Prostate gland (tissue), 2 donors: Measurements from ENCODE around the gene CEP128.

Experiments used
- CTCF ChIP-seq, 4 experiments: fragments of 200-600 bp in 2 of 4; fragments of 450-650 bp in 2 of 4; sonication (generic) in 2 of 4; IDR thresholded peaks; 1 replicate in 3 of 4; 2 replicates in 1 of 4; pipeline ENCODE4 v1.5.1; 2016 to 2019; ENCODE audit warnings: antibody characterized with exemption in 4 of 4, mild to moderate bottlenecking in 2 of 4, moderate library complexity in 2 of 4
- POLR2A ChIP-seq: fragments of 450-650 bp; IDR thresholded peaks from one replicate; pipeline ENCODE4 v1.6.1; 2016; ENCODE audit warnings: antibody characterized with exemption, mild to moderate bottlenecking

GRCh38 chr14:80941241-80942185 lies at the start of gene CEP128:
- TF ChIP-seq CTCF (IDR thresholded peaks at IDR 0.05) (peak in 1 of 4 experiments; percentile 5), POLR2A (no peak)
